ENCODE data around the gene COL23A1.

The COL23A1 gene

DNA sequence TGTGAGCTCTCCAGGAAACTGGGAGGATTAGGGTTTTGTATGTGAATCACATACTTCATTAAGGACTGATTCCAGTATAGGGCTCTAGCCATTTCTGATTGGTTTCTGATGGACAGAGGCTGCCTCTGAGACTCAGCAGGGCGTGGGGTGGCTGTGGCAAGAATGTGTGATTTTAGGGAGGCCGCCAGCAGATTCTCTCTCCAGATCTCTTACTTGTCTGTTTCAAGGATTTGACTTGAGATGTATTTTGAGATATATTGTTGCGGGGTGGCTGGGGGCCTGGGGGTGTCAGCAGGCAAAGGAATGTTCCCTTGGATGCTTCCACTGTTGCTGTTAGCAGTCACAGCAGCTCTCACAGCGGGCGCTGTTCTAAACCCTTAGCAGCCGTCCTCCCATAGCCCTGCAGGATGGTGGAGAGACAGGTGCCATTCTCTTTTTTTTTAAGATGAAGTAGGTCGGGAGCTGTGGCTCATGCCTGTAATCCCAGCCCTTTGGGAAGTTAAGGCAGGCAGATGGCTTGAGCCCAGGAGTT lies 393.8 kb downstream of the COL23A1 start:
- Histone ChIP-seq H3K27me3 (ENCODE audit: control insufficient read depth in 1 of 2, insufficient read depth in 2 of 2, low read length in 2 of 2) (no peaks in the 10 kb centered on the region), H3K9me3 (ENCODE audit: low read length) (no peaks in the 10 kb centered on the region), H3K9ac (ENCODE audit: low read length) (no peak overlapping the region), H3K27ac (ENCODE audit: low read depth, low read length) (no peak overlapping the region), H3K4me1 (ENCODE audit: insufficient read depth, low read length) (no peaks in the 10 kb centered on the region), H3K36me3 (ENCODE audit: insufficient read depth, low read length) (no peaks in the 10 kb centered on the region), H3K4me3 (ENCODE audit: low read depth in 1 of 2, low read length in 2 of 2) (no peak overlapping the region)

DNA sequence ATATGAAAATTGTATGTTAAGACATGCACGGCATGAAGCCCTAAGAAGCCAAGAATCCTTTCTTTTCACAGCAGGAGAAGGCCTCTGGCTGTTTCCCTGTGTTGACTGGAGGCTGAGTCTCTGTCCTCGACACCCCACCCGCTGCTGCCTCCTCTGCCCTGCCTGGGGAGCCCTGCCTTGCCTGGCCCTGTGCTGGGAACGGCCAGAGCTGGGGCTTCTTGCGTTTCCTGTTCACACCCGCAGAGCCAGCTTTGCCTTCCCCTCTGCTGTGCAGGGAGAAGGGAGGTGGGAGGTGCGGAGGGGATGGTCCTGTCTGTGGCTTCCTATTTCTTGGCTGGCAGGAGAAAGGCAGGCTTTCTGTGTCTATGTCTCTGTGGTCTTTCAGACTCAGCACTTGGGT lies 396.2 kb downstream of the COL23A1 start:
- Histone ChIP-seq H3K4me3 (ENCODE audit: low read depth in 1 of 2, low read length in 2 of 2) (no peak overlapping the region), H3K9ac (ENCODE audit: low read length) (no peak overlapping the region), H3K9me3 (ENCODE audit: low read length) (no peaks in the 10 kb centered on the region), H3K36me3 (ENCODE audit: insufficient read depth, low read length) (no peaks in the 10 kb centered on the region), H3K27ac (ENCODE audit: low read depth, low read length) (no peak overlapping the region), H3K4me1 (ENCODE audit: insufficient read depth, low read length) (no peaks in the 10 kb centered on the region), H3K27me3 (ENCODE audit: control insufficient read depth in 1 of 2, insufficient read depth in 2 of 2, low read length in 2 of 2) (no peaks in the 10 kb centered on the region)

DNA sequence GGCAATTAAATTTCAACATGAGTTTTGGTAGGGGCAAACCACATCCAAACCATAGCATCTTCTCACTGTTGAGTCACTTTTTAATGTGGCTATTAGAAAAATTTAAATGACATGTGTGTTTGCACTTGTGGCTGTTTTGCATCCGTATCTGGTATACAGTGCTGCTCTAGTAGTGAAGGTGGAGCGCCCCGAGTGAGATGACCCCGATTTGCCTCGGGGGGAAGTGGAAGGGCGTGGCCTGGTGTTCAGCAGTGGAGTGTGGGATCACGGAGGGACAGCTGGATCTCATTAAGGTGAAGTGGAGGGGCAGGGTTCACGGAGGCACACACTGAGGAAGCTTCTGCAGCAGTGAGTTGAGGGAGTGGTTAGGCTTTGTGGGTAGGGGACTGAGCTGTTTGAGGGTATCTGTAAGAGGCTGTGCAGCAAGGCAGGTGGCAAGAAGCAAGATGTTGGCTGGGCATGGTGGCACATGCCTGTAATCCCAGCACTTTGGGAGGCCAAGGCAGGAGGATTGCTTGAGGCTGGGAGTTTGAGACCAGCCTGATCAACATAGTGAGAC lies 396.9 kb downstream of the COL23A1 start:
- Histone ChIP-seq H3K36me3 (ENCODE audit: insufficient read depth, low read length) (no peaks in the 10 kb centered on the region), H3K27me3 (ENCODE audit: control insufficient read depth in 1 of 2, insufficient read depth in 2 of 2, low read length in 2 of 2) (peaks cover 0 to 5% of the 10 kb centered on the region in 2 donors), H3K9ac (ENCODE audit: low read length) (no peak overlapping the region), H3K9me3 (ENCODE audit: low read length) (no peaks in the 10 kb centered on the region), H3K27ac (ENCODE audit: low read depth, low read length) (no peak overlapping the region), H3K4me3 (ENCODE audit: low read depth in 1 of 2, low read length in 2 of 2) (no peak overlapping the region), H3K4me1 (ENCODE audit: insufficient read depth, low read length) (no peaks in the 10 kb centered on the region)

DNA sequence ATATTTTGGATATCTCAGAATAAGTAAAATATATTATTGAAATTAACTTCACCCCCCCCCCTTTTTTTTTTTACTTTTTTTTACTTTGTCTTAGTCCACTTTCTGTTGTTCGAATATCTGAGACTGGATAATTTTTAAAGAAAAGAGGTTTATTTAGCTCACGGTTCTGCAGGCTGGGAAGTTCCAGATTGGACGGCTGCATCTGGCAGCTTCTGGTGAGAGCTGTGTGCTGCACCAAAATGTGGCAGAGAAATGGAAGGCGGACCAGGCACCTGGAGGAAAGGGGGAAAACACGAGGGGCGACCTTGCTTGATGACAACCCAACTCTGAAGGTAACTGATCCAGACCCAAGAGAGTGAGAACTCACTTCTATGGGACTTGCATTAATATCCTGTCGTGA lies 397.4 kb downstream of the COL23A1 start:
- Histone ChIP-seq H3K36me3 (ENCODE audit: insufficient read depth, low read length) (no peaks in the 10 kb centered on the region), H3K27ac (ENCODE audit: low read depth, low read length) (no peak overlapping the region), H3K9me3 (ENCODE audit: low read length) (no peaks in the 10 kb centered on the region), H3K4me3 (ENCODE audit: low read depth in 1 of 2, low read length in 2 of 2) (no peak overlapping the region), H3K27me3 (ENCODE audit: control insufficient read depth in 1 of 2, insufficient read depth in 2 of 2, low read length in 2 of 2) (peaks cover 0 to 5% of the 10 kb centered on the region in 2 donors), H3K4me1 (ENCODE audit: insufficient read depth, low read length) (no peaks in the 10 kb centered on the region), H3K9ac (ENCODE audit: low read length) (no peak overlapping the region)

DNA sequence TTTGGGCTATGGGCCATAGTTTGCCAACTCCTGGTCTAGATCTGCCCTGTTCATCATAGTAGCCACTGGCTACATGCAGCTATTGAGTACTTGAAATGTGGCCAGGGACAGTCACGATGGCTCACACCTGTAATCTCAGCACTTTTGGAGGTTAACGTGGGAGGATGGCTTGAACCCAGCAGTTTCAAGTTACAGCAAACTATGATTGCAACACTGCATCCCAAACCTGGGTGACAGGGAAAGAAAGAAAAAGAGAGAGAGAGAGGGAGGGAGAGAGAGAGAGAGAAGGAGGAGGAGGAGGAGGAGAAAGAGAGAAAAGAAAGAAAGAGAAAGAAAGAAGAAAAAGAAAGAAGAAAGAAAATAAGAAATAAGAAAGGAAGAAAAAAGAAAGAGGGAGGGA lies 397.9 kb downstream of the COL23A1 start:
- Histone ChIP-seq H3K36me3 (ENCODE audit: insufficient read depth, low read length) (no peaks in the 10 kb centered on the region), H3K27me3 (ENCODE audit: control insufficient read depth in 1 of 2, insufficient read depth in 2 of 2, low read length in 2 of 2) (peaks cover 0 to 5% of the 10 kb centered on the region in 2 donors), H3K9me3 (ENCODE audit: low read length) (no peaks in the 10 kb centered on the region), H3K9ac (ENCODE audit: low read length) (no peak overlapping the region), H3K4me3 (ENCODE audit: low read depth in 1 of 2, low read length in 2 of 2) (no peak overlapping the region), H3K27ac (ENCODE audit: low read depth, low read length) (no peak overlapping the region), H3K4me1 (ENCODE audit: insufficient read depth, low read length) (no peaks in the 10 kb centered on the region)

DNA sequence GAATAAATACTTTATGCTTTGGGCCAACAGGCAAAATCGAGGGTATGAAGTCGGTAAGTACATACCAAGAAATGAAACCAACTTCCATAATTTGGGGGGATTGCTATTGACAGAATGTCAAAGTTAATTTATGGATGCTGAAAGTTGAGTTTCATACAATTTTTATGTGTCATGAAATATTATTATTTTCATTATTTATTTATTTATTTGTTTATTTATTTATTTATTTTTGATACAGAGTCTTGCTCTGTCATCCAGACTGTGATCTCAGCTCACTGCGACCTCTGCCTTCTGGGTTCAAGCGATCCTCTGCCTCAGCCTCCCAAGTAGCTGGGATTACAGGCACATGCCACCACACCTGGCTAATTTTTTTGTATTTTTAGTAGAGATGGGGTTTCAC lies 398.5 kb downstream of the COL23A1 start:
- no peaks in the 10 kb centered on the region for H3K9me3 ChIP-seq (ENCODE audit: low read length)
- no peaks in the 10 kb centered on the region for H3K4me1 ChIP-seq (ENCODE audit: insufficient read depth, low read length)
- H3K4me3 ChIP-seq (ENCODE audit: low read depth in 1 of 2, low read length in 2 of 2), result no peak overlapping the region
- H3K9ac ChIP-seq (ENCODE audit: low read length), result no peak overlapping the region
- peaks cover 0 to 5% of the 10 kb centered on the region in 2 donors for H3K27me3 ChIP-seq (ENCODE audit: control insufficient read depth in 1 of 2, insufficient read depth in 2 of 2, low read length in 2 of 2)
- H3K36me3 ChIP-seq (ENCODE audit: insufficient read depth, low read length), result no peaks in the 10 kb centered on the region
- H3K27ac ChIP-seq (ENCODE audit: low read depth, low read length), result no peak overlapping the region

DNA sequence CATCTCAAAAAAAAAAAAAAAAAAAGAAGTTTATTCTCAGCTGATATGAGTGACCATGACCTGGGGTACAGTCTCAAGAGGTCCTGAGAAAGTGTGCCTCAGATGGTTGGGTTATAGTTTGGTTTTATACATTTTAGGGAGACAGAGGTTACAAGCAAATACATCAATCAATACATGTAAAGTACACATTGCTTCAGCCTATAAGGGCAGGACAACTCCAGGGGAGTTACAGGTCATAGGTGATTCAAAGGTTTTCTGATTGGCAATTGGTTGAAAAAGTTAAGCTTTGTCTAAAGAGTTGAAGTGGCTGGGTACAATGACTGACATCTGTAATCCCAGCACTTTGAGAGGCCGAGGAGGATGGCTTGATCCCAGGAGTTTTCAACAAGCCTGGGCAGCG lies 400.8 kb downstream of the COL23A1 start:
- H3K36me3 ChIP-seq (ENCODE audit: insufficient read depth, low read length), result no peaks in the 10 kb centered on the region
- H3K4me3 ChIP-seq (ENCODE audit: low read depth in 1 of 2, low read length in 2 of 2), result no peak overlapping the region
- no peaks in the 10 kb centered on the region for H3K4me1 ChIP-seq (ENCODE audit: insufficient read depth, low read length)
- H3K27ac ChIP-seq (ENCODE audit: low read depth, low read length), result no peak overlapping the region
- H3K9ac ChIP-seq (ENCODE audit: low read length), result no peak overlapping the region
- H3K27me3 ChIP-seq (ENCODE audit: control insufficient read depth in 1 of 2, insufficient read depth in 2 of 2, low read length in 2 of 2), result peaks cover 0 to 5% of the 10 kb centered on the region in 2 donors
- no peaks in the 10 kb centered on the region for H3K9me3 ChIP-seq (ENCODE audit: low read length)

Measured in muscle layer of colon (tissue), 2 donors.